HAP-1 (cell line): ENCODE data around the gene MGMT.

Experiments
- DNase-seq, 2 experiments: peaks; one replicate each; pipeline ENCODE4 v3.0.0-alpha.2; 2016 to 2020; ENCODE audit warnings: low spot score in 2 of 2
- H3K27me3 ChIP-seq: fragments of 250-450 bp; sonication (Bioruptor Pico); 2 replicates; pipeline ENCODE4 v1.5.1; 2020; ENCODE audit warnings: low read depth, mild to moderate bottlenecking, moderate library complexity
- H3K36me3 ChIP-seq: fragments of 250-450 bp; sonication (Bioruptor Pico); replicated peaks from 2 replicates; pipeline ENCODE4 v1.5.1; 2020; ENCODE audit warnings: mild to moderate bottlenecking
- H3K4me1 ChIP-seq: fragments of 250-450 bp; sonication (Bioruptor Pico); 2 replicates; pipeline ENCODE4 v1.5.1; 2020; ENCODE audit warnings: mild to moderate bottlenecking
- H3K4me3 ChIP-seq: fragments of 250-450 bp; sonication (Bioruptor Pico); 2 replicates; pipeline ENCODE4 v1.5.1; 2020; ENCODE audit warnings: mild to moderate bottlenecking, moderate library complexity
- H3K9me3 ChIP-seq: fragments of 250-450 bp; sonication (Bioruptor Pico); 2 replicates; pipeline ENCODE4 v1.5.1; 2020; ENCODE audit warnings: mild to moderate bottlenecking, moderate library complexity
- in situ Hi-C: fragments of 300-500 bp; cut with MboI; formaldehyde crosslinking; loops from 3 replicates; pipeline ENCODE4 v1.14.3; 2020; ENCODE audit warnings: low sequenced_read_pairs, inconsistent platforms, mixed read lengths

The MGMT gene

GRCh38 chr10:129637010-129637409, 170.0 kb downstream of the MGMT start:
- H3K9me3 ChIP-seq = no peaks in the 10 kb centered on the region
- H3K27me3 ChIP-seq = no peaks in the 10 kb centered on the region
- H3K4me3 ChIP-seq = no peak overlapping the region
- no peak for DNase-seq
- no peaks in the 10 kb centered on the region for H3K4me1 ChIP-seq
- in situ Hi-C loops = no loop called here
- H3K36me3 ChIP-seq = no peaks in the 10 kb centered on the region

GRCh38 chr10:129637846-129638245, 170.8 kb downstream of the MGMT start:
- Histone ChIP-seq H3K4me3 (no peak overlapping the region), H3K4me1 (no peaks in the 10 kb centered on the region), H3K36me3 (no peaks in the 10 kb centered on the region), H3K9me3 (no peaks in the 10 kb centered on the region), H3K27me3 (no peaks in the 10 kb centered on the region)
- no peak for DNase-seq
- in situ Hi-C loops = no loop called here

- H3K4me1 ChIP-seq = no peaks in the 10 kb centered on the region
- H3K27me3 ChIP-seq = no peaks in the 10 kb centered on the region
- DNase-seq = no peak
- no peaks in the 10 kb centered on the region for H3K9me3 ChIP-seq
- no peak overlapping the region for H3K4me3 ChIP-seq
- H3K36me3 ChIP-seq = no peaks in the 10 kb centered on the region
- in situ Hi-C loops = no loop called here
These were observed 174.3 kb downstream of the MGMT start for GRCh38 chr10:129641351-129641750.

GRCh38 chr10:129641982-129642381, 174.9 kb downstream of the MGMT start:
- no peak for DNase-seq
- in situ Hi-C loops = no loop called here

GRCh38 chr10:129642427-129642826, 175.4 kb downstream of the MGMT start:
- in situ Hi-C loops = no loop called here
- H3K9me3 ChIP-seq = no peaks in the 10 kb centered on the region

More at GRCh38 chr10:129641982-129642381, 174.9 kb downstream of the MGMT start:
- Histone ChIP-seq H3K9me3 (no peaks in the 10 kb centered on the region), H3K4me3 (no peak overlapping the region), H3K36me3 (no peaks in the 10 kb centered on the region), H3K27me3 (no peaks in the 10 kb centered on the region), H3K4me1 (no peaks in the 10 kb centered on the region)

GRCh38 chr10:129643266-129643665, 176.2 kb downstream of the MGMT start:
- Histone ChIP-seq H3K36me3 (no peaks in the 10 kb centered on the region), H3K9me3 (no peaks in the 10 kb centered on the region), H3K4me3 (no peak overlapping the region), H3K4me1 (no peaks in the 10 kb centered on the region), H3K27me3 (no peaks in the 10 kb centered on the region)
- in situ Hi-C loops = no loop called here
- no peak for DNase-seq

More at GRCh38 chr10:129642427-129642826, 175.4 kb downstream of the MGMT start:
- Histone ChIP-seq H3K27me3 (no peaks in the 10 kb centered on the region), H3K4me1 (no peaks in the 10 kb centered on the region), H3K4me3 (no peak overlapping the region), H3K36me3 (no peaks in the 10 kb centered on the region)
- DNase-seq = no peak

GRCh38 chr10:129645487-129645886, 178.4 kb downstream of the MGMT start:
- DNase-seq = no peak
- Histone ChIP-seq H3K36me3 (no peaks in the 10 kb centered on the region), H3K27me3 (no peaks in the 10 kb centered on the region), H3K9me3 (no peaks in the 10 kb centered on the region), H3K4me1 (no peaks in the 10 kb centered on the region), H3K4me3 (no peak overlapping the region)
- in situ Hi-C loops = no loop called here

GRCh38 chr10:129646973-129647372, 179.9 kb downstream of the MGMT start:
- Histone ChIP-seq H3K4me1 (no peaks in the 10 kb centered on the region), H3K9me3 (no peaks in the 10 kb centered on the region), H3K36me3 (no peaks in the 10 kb centered on the region), H3K27me3 (no peaks in the 10 kb centered on the region), H3K4me3 (no peak overlapping the region)
- DNase-seq = no peak
- in situ Hi-C loops = no loop called here

GRCh38 chr10:129647590-129647989, 180.5 kb downstream of the MGMT start:
- Histone ChIP-seq H3K36me3 (no peaks in the 10 kb centered on the region), H3K27me3 (no peaks in the 10 kb centered on the region), H3K9me3 (no peaks in the 10 kb centered on the region), H3K4me1 (no peaks in the 10 kb centered on the region), H3K4me3 (no peak overlapping the region)
- in situ Hi-C loops = no loop called here
- DNase-seq = no peak

GRCh38 chr10:129648856-129649255, 181.8 kb downstream of the MGMT start:
- in situ Hi-C loops = no loop called here
- no peaks in the 10 kb centered on the region for H3K36me3 ChIP-seq
- H3K9me3 ChIP-seq = no peaks in the 10 kb centered on the region
- H3K4me1 ChIP-seq = no peaks in the 10 kb centered on the region
- H3K4me3 ChIP-seq = no peak overlapping the region
- H3K27me3 ChIP-seq = no peaks in the 10 kb centered on the region
- DNase-seq = no peak

- H3K4me1 ChIP-seq = no peaks in the 10 kb centered on the region
- H3K36me3 ChIP-seq = no peaks in the 10 kb centered on the region
- H3K9me3 ChIP-seq = no peaks in the 10 kb centered on the region
- no peak overlapping the region for H3K4me3 ChIP-seq
- in situ Hi-C loops = no loop called here
- no peaks in the 10 kb centered on the region for H3K27me3 ChIP-seq
- DNase-seq = no peak
These were observed 185.0 kb downstream of the MGMT start for GRCh38 chr10:129652021-129652420.

- H3K4me3 ChIP-seq = no peak overlapping the region
- no peak for DNase-seq
- H3K36me3 ChIP-seq = no peaks in the 10 kb centered on the region
- in situ Hi-C loops = no loop called here
- H3K27me3 ChIP-seq = no peaks in the 10 kb centered on the region
- H3K9me3 ChIP-seq = no peaks in the 10 kb centered on the region
- H3K4me1 ChIP-seq = no peaks in the 10 kb centered on the region
These were observed 185.6 kb downstream of the MGMT start for GRCh38 chr10:129652521-129653201.

GRCh38 chr10:129653428-129653827, 186.4 kb downstream of the MGMT start:
- Histone ChIP-seq H3K4me1 (no peaks in the 10 kb centered on the region), H3K9me3 (no peaks in the 10 kb centered on the region), H3K4me3 (no peak overlapping the region), H3K36me3 (no peaks in the 10 kb centered on the region), H3K27me3 (no peaks in the 10 kb centered on the region)
- no peak for DNase-seq
- in situ Hi-C loops = no loop called here

GRCh38 chr10:129653861-129654260, 186.8 kb downstream of the MGMT start:
- in situ Hi-C loops = no loop called here
- Histone ChIP-seq H3K36me3 (no peaks in the 10 kb centered on the region), H3K4me3 (no peak overlapping the region), H3K27me3 (no peaks in the 10 kb centered on the region), H3K4me1 (no peaks in the 10 kb centered on the region), H3K9me3 (no peaks in the 10 kb centered on the region)
- no peak for DNase-seq

GRCh38 chr10:129654461-129654860, 187.4 kb downstream of the MGMT start:
- Histone ChIP-seq H3K4me1 (no peaks in the 10 kb centered on the region), H3K36me3 (no peaks in the 10 kb centered on the region), H3K4me3 (no peak overlapping the region), H3K27me3 (no peaks in the 10 kb centered on the region), H3K9me3 (no peaks in the 10 kb centered on the region)
- in situ Hi-C loops = no loop called here
- no peak for DNase-seq
